HPDE6-E6E7 (cell line): ENCODE data around the gene RNF38.
"Not testable (repeated sequence)": the region's sequence is repeated elsewhere in the genome, so short reads cannot be mapped to it uniquely, and the experiment has no call there.

ENCODE experiments used
- DNase-seq: peaks from one replicate; pipeline ENCODE4 v3.0.0; 2011; ENCODE audit warnings: missing footprints; ENCODE audit errors: extremely low spot score

The RNF38 gene

GRCh38 chr9:36399980-36400331 is at the start of gene RNF38:
Gene RNF38 (minus strand): TSS chr9:36400269. CDS start chr9:36400108, 161 bp downstream.
- no peak for DNase-seq

- not testable (repeated sequence) for DNase-seq
Observed at GRCh38 chr9:36448555-36448954, 48.5 kb upstream of the RNF38 start.

- no peak for DNase-seq
Observed at GRCh38 chr9:36448017-36448416, 47.9 kb upstream of the RNF38 start.

GRCh38 chr9:36446678-36447077 is 46.6 kb upstream of the RNF38 start:
- not testable (repeated sequence) for DNase-seq

GRCh38 chr9:36445800-36446361 is 45.8 kb upstream of the RNF38 start:
- no peak for DNase-seq

- no peak for DNase-seq
Observed at GRCh38 chr9:36444203-36444602, 44.1 kb upstream of the RNF38 start.

- peak; percentile 53 for DNase-seq
Observed at GRCh38 chr9:36443581-36443980, 43.5 kb upstream of the RNF38 start.

- DNase-seq = no peak
Observed at GRCh38 chr9:36442710-36443109, 42.6 kb upstream of the RNF38 start.

GRCh38 chr9:36441966-36442365 is 41.9 kb upstream of the RNF38 start:
- no peak for DNase-seq

GRCh38 chr9:36438536-36439236 is 38.6 kb upstream of the RNF38 start:
- no peak for DNase-seq

GRCh38 chr9:36437790-36438189 is 37.7 kb upstream of the RNF38 start:
- no peak for DNase-seq

- DNase-seq = no peak
Observed at GRCh38 chr9:36436909-36437308, 36.8 kb upstream of the RNF38 start.

GRCh38 chr9:36433386-36433785 is 33.3 kb upstream of the RNF38 start:
- DNase-seq = no peak

- no peak for DNase-seq
Observed at GRCh38 chr9:36431078-36431477, 31.0 kb upstream of the RNF38 start.

GRCh38 chr9:36426945-36427344 is 26.9 kb upstream of the RNF38 start:
- DNase-seq = no peak

- no peak for DNase-seq
Observed at GRCh38 chr9:36426348-36426747, 26.3 kb upstream of the RNF38 start.

- DNase-seq = no peak
Observed at GRCh38 chr9:36424289-36425055, 24.4 kb upstream of the RNF38 start.

- no peak for DNase-seq
Observed at GRCh38 chr9:36423206-36423605, 23.1 kb upstream of the RNF38 start.

GRCh38 chr9:36416890-36417289 is 16.8 kb upstream of the RNF38 start:
- DNase-seq = no peak

- DNase-seq = no peak
Observed at GRCh38 chr9:36415822-36416525, 15.9 kb upstream of the RNF38 start.

- not testable (repeated sequence) for DNase-seq
Observed at GRCh38 chr9:36411410-36411809, 11.3 kb upstream of the RNF38 start.

GRCh38 chr9:36409076-36409475 is 9.0 kb upstream of the RNF38 start:
- DNase-seq = not testable (repeated sequence)
